ENCODE measurements around the gene UAP1L1.

The UAP1L1 gene

DNA sequence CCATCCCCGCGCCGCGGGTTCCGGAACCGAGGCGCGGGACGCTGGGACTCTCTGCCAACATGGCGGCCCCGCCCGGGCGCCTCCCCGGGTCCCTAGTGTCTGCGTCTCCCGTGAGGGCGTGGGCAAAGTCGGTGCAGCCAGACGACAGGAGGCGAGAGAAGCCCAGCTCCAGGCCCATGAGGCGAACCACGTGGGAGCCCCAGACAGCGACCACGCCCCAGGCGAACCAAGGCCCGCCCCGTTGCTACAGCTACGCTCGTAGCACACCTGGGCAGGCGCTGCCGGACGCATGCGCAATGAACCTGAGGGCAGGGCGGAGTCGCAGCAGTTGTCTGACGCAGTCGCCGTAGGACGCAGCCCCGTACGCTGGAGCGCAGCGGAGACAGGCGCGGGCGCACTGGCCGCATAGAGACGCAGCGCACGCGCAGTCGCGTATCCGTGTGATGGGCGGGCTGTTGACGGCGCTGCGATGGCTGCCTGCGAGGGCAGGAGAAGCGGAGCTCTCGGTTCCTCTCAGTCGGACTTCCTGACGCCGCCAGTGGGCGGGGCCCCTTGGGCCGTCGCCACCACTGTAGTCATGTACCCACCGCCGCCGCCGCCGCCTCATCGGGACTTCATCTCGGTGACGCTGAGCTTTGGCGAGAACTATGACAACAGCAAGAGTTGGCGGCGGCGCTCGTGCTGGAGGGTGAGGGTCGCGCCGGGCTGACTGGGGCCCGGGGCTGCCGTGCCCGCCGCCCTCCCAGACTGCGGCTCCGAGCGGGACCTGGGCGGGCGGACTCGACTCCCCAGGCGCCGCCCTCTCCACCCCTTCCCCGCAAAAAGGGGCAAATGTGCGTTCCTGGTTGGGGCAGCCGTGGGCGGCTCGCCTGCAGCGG lies 9.5 kb downstream of the UAP1L1 start, which contains the start of gene MAN1B1 (continued):
- TF ChIP-seq, protein P1, sequence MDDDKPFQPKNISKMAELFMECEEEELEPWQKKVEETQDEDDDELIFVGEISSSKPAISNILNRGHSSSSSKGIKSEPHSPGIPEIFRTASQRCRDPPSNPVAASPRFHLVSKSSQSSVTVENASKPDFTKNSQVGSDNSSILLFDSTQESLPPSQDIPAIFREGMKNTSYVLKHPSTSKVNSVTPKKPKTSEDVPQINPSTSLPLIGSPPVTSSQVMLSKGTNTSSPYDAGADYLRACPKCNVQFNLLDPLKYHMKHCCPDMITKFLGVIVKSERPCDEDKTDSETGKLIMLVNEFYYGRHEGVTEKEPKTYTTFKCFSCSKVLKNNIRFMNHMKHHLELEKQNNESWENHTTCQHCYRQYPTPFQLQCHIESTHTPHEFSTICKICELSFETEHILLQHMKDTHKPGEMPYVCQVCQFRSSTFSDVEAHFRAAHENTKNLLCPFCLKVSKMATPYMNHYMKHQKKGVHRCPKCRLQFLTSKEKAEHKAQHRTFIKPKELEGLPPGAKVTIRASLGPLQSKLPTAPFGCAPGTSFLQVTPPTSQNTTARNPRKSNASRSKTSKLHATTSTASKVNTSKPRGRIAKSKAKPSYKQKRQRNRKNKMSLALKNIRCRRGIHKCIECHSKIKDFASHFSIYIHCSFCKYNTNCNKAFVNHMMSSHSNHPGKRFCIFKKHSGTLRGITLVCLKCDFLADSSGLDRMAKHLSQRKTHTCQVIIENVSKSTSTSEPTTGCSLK (tag by site-specific recombination; IDR thresholded peaks at IDR 0.05): no peak
- no peak for TF ChIP-seq ZNF274 (IDR thresholded peaks at IDR 0.05; ENCODE audit: low read length)
- no peak for TF ChIP-seq ZNF274 (tag by site-specific recombination; IDR thresholded peaks at IDR 0.05; ENCODE audit: borderline replicate concordance)
- no peak for TF ChIP-seq GFI1B (tag by site-specific recombination; IDR thresholded peaks at IDR 0.05)
- peak; percentile 60 for TF ChIP-seq ZSCAN30 (tag by site-specific recombination; IDR thresholded peaks at IDR 0.05)
- no peak for TF ChIP-seq ZBTB7A (tag by site-specific recombination; IDR thresholded peaks at IDR 0.05; ENCODE audit: low read depth)
- TF ChIP-seq ZNF571 (tag by site-specific recombination; IDR thresholded peaks at IDR 0.05): no peak
- TF ChIP-seq MYNN (tag by site-specific recombination; IDR thresholded peaks at IDR 0.05; ENCODE audit: borderline replicate concordance): no peak; the same call in 1 of the 2 replicates
- TF ChIP-seq PRDM2 (tag by site-specific recombination; IDR thresholded peaks at IDR 0.05; ENCODE audit: borderline replicate concordance): no peak
- TF ChIP-seq ZNF623 (tag by site-specific recombination; IDR thresholded peaks at IDR 0.05): no peak
- TF ChIP-seq ZBTB20 (tag by site-specific recombination; IDR thresholded peaks at IDR 0.05): peak; percentile 74
- no peak for TF ChIP-seq ZNF211 (tag by site-specific recombination; IDR thresholded peaks at IDR 0.05; ENCODE audit: low read depth)
- TF ChIP-seq ZBTB6 (tag by site-specific recombination; IDR thresholded peaks at IDR 0.05): peak; percentile 94
- no peak for TF ChIP-seq ZNF548 (tag by site-specific recombination; IDR thresholded peaks at IDR 0.05)
- TF ChIP-seq, protein P2, sequence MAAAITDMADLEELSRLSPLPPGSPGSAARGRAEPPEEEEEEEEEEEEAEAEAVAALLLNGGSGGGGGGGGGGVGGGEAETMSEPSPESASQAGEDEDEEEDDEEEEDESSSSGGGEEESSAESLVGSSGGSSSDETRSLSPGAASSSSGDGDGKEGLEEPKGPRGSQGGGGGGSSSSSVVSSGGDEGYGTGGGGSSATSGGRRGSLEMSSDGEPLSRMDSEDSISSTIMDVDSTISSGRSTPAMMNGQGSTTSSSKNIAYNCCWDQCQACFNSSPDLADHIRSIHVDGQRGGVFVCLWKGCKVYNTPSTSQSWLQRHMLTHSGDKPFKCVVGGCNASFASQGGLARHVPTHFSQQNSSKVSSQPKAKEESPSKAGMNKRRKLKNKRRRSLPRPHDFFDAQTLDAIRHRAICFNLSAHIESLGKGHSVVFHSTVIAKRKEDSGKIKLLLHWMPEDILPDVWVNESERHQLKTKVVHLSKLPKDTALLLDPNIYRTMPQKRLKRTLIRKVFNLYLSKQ (tag by site-specific recombination; IDR thresholded peaks at IDR 0.05; ENCODE audit: borderline replicate concordance): no peak
- TF ChIP-seq PRDM1 (tag by site-specific recombination; IDR thresholded peaks at IDR 0.05): no peak
- TF ChIP-seq ZFP37 (tag by site-specific recombination; IDR thresholded peaks at IDR 0.05): no peak
- TF ChIP-seq, protein P3, sequence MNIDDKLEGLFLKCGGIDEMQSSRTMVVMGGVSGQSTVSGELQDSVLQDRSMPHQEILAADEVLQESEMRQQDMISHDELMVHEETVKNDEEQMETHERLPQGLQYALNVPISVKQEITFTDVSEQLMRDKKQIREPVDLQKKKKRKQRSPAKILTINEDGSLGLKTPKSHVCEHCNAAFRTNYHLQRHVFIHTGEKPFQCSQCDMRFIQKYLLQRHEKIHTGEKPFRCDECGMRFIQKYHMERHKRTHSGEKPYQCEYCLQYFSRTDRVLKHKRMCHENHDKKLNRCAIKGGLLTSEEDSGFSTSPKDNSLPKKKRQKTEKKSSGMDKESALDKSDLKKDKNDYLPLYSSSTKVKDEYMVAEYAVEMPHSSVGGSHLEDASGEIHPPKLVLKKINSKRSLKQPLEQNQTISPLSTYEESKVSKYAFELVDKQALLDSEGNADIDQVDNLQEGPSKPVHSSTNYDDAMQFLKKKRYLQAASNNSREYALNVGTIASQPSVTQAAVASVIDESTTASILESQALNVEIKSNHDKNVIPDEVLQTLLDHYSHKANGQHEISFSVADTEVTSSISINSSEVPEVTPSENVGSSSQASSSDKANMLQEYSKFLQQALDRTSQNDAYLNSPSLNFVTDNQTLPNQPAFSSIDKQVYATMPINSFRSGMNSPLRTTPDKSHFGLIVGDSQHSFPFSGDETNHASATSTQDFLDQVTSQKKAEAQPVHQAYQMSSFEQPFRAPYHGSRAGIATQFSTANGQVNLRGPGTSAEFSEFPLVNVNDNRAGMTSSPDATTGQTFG (tag by site-specific recombination; IDR thresholded peaks at IDR 0.05; ENCODE audit: borderline replicate concordance): no peak
- TF ChIP-seq ZNF175 (tag by site-specific recombination; IDR thresholded peaks at IDR 0.05): no peak
- TF ChIP-seq, protein P4, sequence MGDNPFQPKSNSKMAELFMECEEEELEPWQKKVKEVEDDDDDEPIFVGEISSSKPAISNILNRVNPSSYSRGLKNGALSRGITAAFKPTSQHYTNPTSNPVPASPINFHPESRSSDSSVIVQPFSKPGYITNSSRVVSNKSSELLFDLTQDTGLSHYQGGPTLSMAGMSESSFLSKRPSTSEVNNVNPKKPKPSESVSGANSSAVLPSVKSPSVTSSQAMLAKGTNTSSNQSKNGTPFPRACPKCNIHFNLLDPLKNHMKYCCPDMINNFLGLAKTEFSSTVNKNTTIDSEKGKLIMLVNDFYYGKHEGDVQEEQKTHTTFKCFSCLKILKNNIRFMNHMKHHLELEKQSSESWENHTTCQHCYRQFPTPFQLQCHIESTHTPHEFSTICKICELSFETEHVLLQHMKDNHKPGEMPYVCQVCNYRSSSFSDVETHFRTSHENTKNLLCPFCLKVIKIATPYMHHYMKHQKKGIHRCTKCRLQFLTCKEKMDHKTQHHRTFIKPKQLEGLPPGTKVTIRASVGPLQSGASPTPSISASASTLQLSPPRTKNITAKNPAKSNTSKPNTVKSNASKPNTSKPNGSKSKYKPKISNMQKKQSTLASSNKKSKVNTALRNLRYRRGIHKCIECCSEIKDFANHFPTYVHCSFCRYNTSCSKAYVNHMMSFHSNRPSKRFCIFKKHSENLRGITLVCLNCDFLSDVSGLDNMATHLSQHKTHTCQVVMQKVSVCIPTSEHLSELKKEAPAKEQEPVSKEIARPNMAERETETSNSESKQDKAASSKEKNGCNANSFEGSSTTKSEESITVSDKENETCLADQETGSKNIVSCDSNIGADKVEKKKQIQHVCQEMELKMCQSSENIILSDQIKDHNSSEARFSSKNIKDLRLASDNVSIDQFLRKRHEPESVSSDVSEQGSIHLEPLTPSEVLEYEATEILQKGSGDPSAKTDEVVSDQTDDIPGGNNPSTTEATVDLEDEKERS (tag by site-specific recombination; IDR thresholded peaks at IDR 0.05): no peak
- no peak for TF ChIP-seq ZNF157 (tag by site-specific recombination; IDR thresholded peaks at IDR 0.05)
